WTC11 (cell line): ENCODE measurements around the gene MDGA2. TPM values are rescaled to one million over a fixed set of nuclear protein-coding genes. Genes with fewer than 3 reads are reported as not detected.

ENCODE experiments used
- ATAC-seq: fragments of 200-7000 bp; cut with Tn5 transposase; 2 replicates; pipeline ENCODE4 v1.10.0; 2021; ENCODE audit warnings: mild to moderate bottlenecking, moderate library complexity
- CTCF ChIA-PET: fragments of 300-600 bp; sonication (Branson Sonifier 250); formaldehyde crosslinking; loops from one replicate; lab custom pipeline; 2021; ENCODE audit warnings: antibody characterized with exemption; lab: Charles Lee
- POLR2A ChIA-PET: fragments of 350-600 bp; sonication (Branson Sonifier 250); formaldehyde crosslinking; loops from one replicate; lab custom pipeline; 2021; ENCODE audit warnings: antibody characterized with exemption; lab: Charles Lee
- DNase-seq: peaks from one replicate; pipeline ENCODE4 v3.0.0; 2021; ENCODE audit warnings: low spot score
- H3K27ac Mint-ChIP-seq: 2 replicates; pipeline ENCODE4 v1.8.0; 2021; ENCODE audit warnings: mixed read lengths
- H3K27me3 Mint-ChIP-seq: 2 replicates; pipeline ENCODE4 v1.8.0; 2021; ENCODE audit warnings: low read depth, mild to moderate bottlenecking, moderate library complexity, mixed read lengths
- H3K36me3 Mint-ChIP-seq: 2 replicates; pipeline ENCODE4 v1.8.0; 2021; ENCODE audit warnings: mixed read lengths
- H3K4me1 Mint-ChIP-seq: 2 replicates; pipeline ENCODE4 v1.8.0; 2022; ENCODE audit warnings: mixed read lengths
- H3K4me3 Mint-ChIP-seq: 2 replicates; pipeline ENCODE4 v1.8.0; 2021; ENCODE audit warnings: mild to moderate bottlenecking, moderate library complexity, mixed read lengths
- H3K9me3 Mint-ChIP-seq: 2 replicates; pipeline ENCODE4 v1.8.0; 2021; ENCODE audit warnings: mixed read lengths
- CDX4 ChIP-seq: fragments of 250-450 bp; sonication (Bioruptor Pico); IDR thresholded peaks from 2 replicates; pipeline ENCODE4 v1.9.0; 2021; ENCODE audit warnings: moderate library complexity, mild to moderate bottlenecking, inconsistent platforms, borderline replicate concordance
- CREB1 ChIP-seq: sonication (generic); formaldehyde crosslinking; IDR thresholded peaks from 2 replicates; pipeline ENCODE4 v1.8.0; 2023; ENCODE audit warnings: mild to moderate bottlenecking, missing genetic modification reagents
- ETV6 ChIP-seq: sonication (generic); formaldehyde crosslinking; IDR thresholded peaks from 2 replicates; pipeline ENCODE4 v1.8.1; 2022; ENCODE audit warnings: mild to moderate bottlenecking, missing genetic modification reagents
- FOXK1 ChIP-seq: sonication (generic); formaldehyde crosslinking; IDR thresholded peaks from 2 replicates; pipeline ENCODE4 v1.8.0; 2022; ENCODE audit warnings: mild to moderate bottlenecking, moderate library complexity, missing genetic modification reagents
- FOXP4 ChIP-seq: sonication (generic); formaldehyde crosslinking; IDR thresholded peaks from 2 replicates; pipeline ENCODE4 v1.8.0; 2022; ENCODE audit warnings: mild to moderate bottlenecking, missing genetic modification reagents
- OVOL2 ChIP-seq: fragments of 250-450 bp; sonication (Bioruptor Pico); IDR thresholded peaks from 2 replicates; pipeline ENCODE4 v1.9.0; 2021; ENCODE audit warnings: mild to moderate bottlenecking, borderline replicate concordance
- PRRX2 ChIP-seq: fragments of 250-450 bp; sonication (Bioruptor Pico); IDR thresholded peaks from 2 replicates; pipeline ENCODE4 v1.8.0; 2021; ENCODE audit warnings: mild to moderate bottlenecking
- TEAD4 ChIP-seq: sonication (generic); formaldehyde crosslinking; IDR thresholded peaks from 2 replicates; pipeline ENCODE4 v1.8.0; 2022; ENCODE audit warnings: mild to moderate bottlenecking, missing genetic modification reagents
- ZBTB43 ChIP-seq: sonication (generic); formaldehyde crosslinking; IDR thresholded peaks from 2 replicates; pipeline ENCODE4 v1.8.1; 2023; ENCODE audit warnings: mild to moderate bottlenecking, missing genetic modification reagents
- ZNF219 ChIP-seq: sonication (generic); formaldehyde crosslinking; IDR thresholded peaks from 2 replicates; pipeline ENCODE4 v1.8.0; 2023; ENCODE audit warnings: missing genetic modification reagents, mild to moderate bottlenecking, borderline replicate concordance
- ZNF396 ChIP-seq: fragments of 250-450 bp; sonication (Bioruptor Pico); IDR thresholded peaks from 2 replicates; pipeline ENCODE4 v1.8.0; 2021; ENCODE audit warnings: mild to moderate bottlenecking, moderate library complexity, borderline replicate concordance
- total RNA-seq: library from RNA; stranded (reverse); gene quantifications from 3 replicates; pipeline ENCODE4 v1.2.3, GENCODE V29; 2021
- TF ChIP-seq, protein P1 (sequence below): sonication (generic); formaldehyde crosslinking; IDR thresholded peaks from 2 replicates; pipeline ENCODE4 v1.8.1; 2023; ENCODE audit warnings: mild to moderate bottlenecking, missing genetic modification reagents, moderate library complexity
- TF ChIP-seq, protein P2 (sequence below): sonication (generic); formaldehyde crosslinking; IDR thresholded peaks from 2 replicates; pipeline ENCODE4 v1.8.0; 2022; ENCODE audit warnings: mild to moderate bottlenecking, missing genetic modification reagents

MDGA2 gene
- total RNA-seq, 1 experiment from 2014 or later, result 4.9 TPM

GRCh38 chr14:47524524-47524923 lies 150.9 kb downstream of the MDGA2 start (continued):
- no peak for TF ChIP-seq CDX4 (CRISPR knock-in tag)

- H3K27ac Mint-ChIP-seq, result no peak overlapping the region
- CTCF ChIA-PET, result no interaction called here
- H3K27me3 Mint-ChIP-seq, result no peaks in the 10 kb centered on the region; the same call in 1 of the 2 replicates
- H3K4me3 Mint-ChIP-seq, result no peak overlapping the region
- H3K4me1 Mint-ChIP-seq, result no peaks in the 10 kb centered on the region
- no peaks in the 10 kb centered on the region for H3K36me3 Mint-ChIP-seq
- TF ChIP-seq ZBTB43 (CRISPR knock-in tag), result no peak
- DNase-seq, result no peak
- POLR2A ChIA-PET, result interaction anchor here (0.6 kb wide), 1 partner anchor 851 kb away, joined by 3 read pairs; no protein-coding TSS in a partner anchor
- ATAC-seq, result no peak
- H3K9me3 Mint-ChIP-seq, result peaks cover 11% of the 10 kb centered on the region
Observed at GRCh38 chr14:47520382-47520781, 155.0 kb downstream of the MDGA2 start.

GRCh38 chr14:47511829-47512228 lies 163.6 kb downstream of the MDGA2 start:
- Mint-ChIP-seq H3K4me1 (peaks cover 11% of the 10 kb centered on the region), H3K9me3 (peaks cover 28% of the 10 kb centered on the region), H3K36me3 (peaks cover 4% of the 10 kb centered on the region; the same call in 1 of the 2 replicates), H3K27me3 (no peaks in the 10 kb centered on the region; the same call in 1 of the 2 replicates), H3K4me3 (no peak overlapping the region), H3K27ac (no peak overlapping the region)
- CTCF ChIA-PET, result no interaction called here
- POLR2A ChIA-PET, result no interaction called here
- no peak for ATAC-seq
- no peak for TF ChIP-seq CREB1
- TF ChIP-seq OVOL2 (CRISPR knock-in tag), result no peak
- TF ChIP-seq FOXP4 (CRISPR knock-in tag), result no peak
- TF ChIP-seq, protein P1, sequence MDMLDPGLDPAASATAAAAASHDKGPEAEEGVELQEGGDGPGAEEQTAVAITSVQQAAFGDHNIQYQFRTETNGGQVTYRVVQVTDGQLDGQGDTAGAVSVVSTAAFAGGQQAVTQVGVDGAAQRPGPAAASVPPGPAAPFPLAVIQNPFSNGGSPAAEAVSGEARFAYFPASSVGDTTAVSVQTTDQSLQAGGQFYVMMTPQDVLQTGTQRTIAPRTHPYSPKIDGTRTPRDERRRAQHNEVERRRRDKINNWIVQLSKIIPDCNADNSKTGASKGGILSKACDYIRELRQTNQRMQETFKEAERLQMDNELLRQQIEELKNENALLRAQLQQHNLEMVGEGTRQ (CRISPR knock-in tag), result no peak
- no peak for TF ChIP-seq ETV6 (CRISPR knock-in tag)
- no peak for DNase-seq

DNA sequence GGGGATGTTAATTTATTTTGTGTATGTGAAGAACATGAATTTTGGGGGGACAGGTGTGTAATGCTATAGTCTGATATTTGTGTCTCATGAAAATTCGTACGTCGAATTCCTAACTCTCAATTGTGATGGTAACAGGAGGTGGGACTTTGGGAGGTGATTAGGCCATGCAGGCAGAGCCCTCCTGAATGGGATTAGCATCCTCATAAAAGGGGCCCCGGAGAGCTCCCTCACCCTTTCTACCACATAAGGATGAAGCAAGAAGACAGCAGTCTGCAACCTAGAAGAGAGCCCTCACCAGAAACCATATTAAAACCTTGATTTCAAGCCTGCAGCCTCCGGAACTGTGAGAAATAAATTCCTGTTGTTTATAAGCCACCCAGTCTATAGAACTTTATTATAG lies 165.4 kb downstream of the MDGA2 start:
- H3K4me1 Mint-ChIP-seq, result peaks cover 11% of the 10 kb centered on the region
- H3K36me3 Mint-ChIP-seq, result peaks cover 4% of the 10 kb centered on the region; the same call in 1 of the 2 replicates
- ChIA-PET CTCF (no interaction called here), POLR2A (no interaction called here)
- H3K27me3 Mint-ChIP-seq, result no peaks in the 10 kb centered on the region; the same call in 1 of the 2 replicates
- peak; percentile 65 for ATAC-seq
- H3K27ac Mint-ChIP-seq, result no peak overlapping the region
- TF ChIP-seq PRRX2 (no peak), ZBTB43 (CRISPR knock-in tag) (no peak), ZNF219 (CRISPR knock-in tag) (no peak), FOXK1 (CRISPR knock-in tag) (no peak), TEAD4 (CRISPR knock-in tag) (no peak), ZNF396 (CRISPR knock-in tag) (no peak)
- TF ChIP-seq, protein P2, sequence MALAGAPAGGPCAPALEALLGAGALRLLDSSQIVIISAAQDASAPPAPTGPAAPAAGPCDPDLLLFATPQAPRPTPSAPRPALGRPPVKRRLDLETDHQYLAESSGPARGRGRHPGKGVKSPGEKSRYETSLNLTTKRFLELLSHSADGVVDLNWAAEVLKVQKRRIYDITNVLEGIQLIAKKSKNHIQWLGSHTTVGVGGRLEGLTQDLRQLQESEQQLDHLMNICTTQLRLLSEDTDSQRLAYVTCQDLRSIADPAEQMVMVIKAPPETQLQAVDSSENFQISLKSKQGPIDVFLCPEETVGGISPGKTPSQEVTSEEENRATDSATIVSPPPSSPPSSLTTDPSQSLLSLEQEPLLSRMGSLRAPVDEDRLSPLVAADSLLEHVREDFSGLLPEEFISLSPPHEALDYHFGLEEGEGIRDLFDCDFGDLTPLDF (CRISPR knock-in tag), result no peak
- peaks cover 35% of the 10 kb centered on the region for H3K9me3 Mint-ChIP-seq
- no peak for DNase-seq
- H3K4me3 Mint-ChIP-seq, result no peak overlapping the region
